Heart right ventricle (tissue), 16 donors: ENCODE results near the gene KRT15. TPM values are rescaled to one million over a fixed set of nuclear protein-coding genes. Genes with fewer than 3 reads are reported as not detected.

ENCODE experiments used
- ATAC-seq, 8 donors: fragments of 200-7000 bp; cut with Tn5 transposase; one replicate each; pipeline ENCODE4 v1.9.1; 2020; ENCODE audit warnings: mild to moderate bottlenecking in 8 of 8, moderate library complexity in 8 of 8, moderate number of reproducible peaks in 1 of 8
- DNase-seq, 2 donors: peaks; one replicate each; pipeline ENCODE4 v3.0.0-alpha.2; 2020
- H3K27ac ChIP-seq, 10 donors: fragments of 200-600 bp; sonication (generic) in 2 of 10; one replicate each; pipeline versions ENCODE4 v1.5.0 to v1.8.0; 2020 to 2022; ENCODE audit warnings: mild to moderate bottlenecking in 3 of 10
- H3K27me3 ChIP-seq, 7 donors: fragments of 200-600 bp; one replicate each; pipeline ENCODE4 v1.8.0; 2021 to 2022; ENCODE audit warnings: mild to moderate bottlenecking in 2 of 7
- H3K36me3 ChIP-seq, 9 donors: fragments of 200-600 bp; sonication (generic) in 1 of 9; one replicate each; pipeline versions ENCODE4 v1.5.0 to v1.8.0; 2020 to 2022; ENCODE audit warnings: mild to moderate bottlenecking in 2 of 9
- H3K4me1 ChIP-seq, 9 donors: fragments of 200-600 bp; sonication (generic) in 1 of 9; one replicate each; pipeline versions ENCODE4 v1.5.0 to v1.8.0; 2020 to 2022; ENCODE audit warnings: mild to moderate bottlenecking in 4 of 9
- H3K4me3 ChIP-seq, 10 donors: fragments of 200-600 bp; sonication (generic) in 2 of 10; one replicate each; pipeline versions ENCODE4 v1.5.0 to v1.8.0; 2020 to 2022; ENCODE audit warnings: mild to moderate bottlenecking in 7 of 10, moderate library complexity in 2 of 10
- H3K9me3 ChIP-seq, 11 donors: fragments of 200-600 bp in 10 of 11; sonication (generic) in 2 of 11; one replicate each; pipeline versions ENCODE4 v1.5.0 to v1.8.0; 2013 to 2022; ENCODE audit warnings: mild to moderate bottlenecking in 2 of 11, control low read depth in 1 of 11, moderate library complexity in 1 of 11
- CTCF ChIP-seq, 9 donors: fragments of 200-600 bp; sonication (generic) in 2 of 9; IDR thresholded peaks; one replicate each; pipeline versions ENCODE4 v1.5.0 to v1.8.0; 2021 to 2022; ENCODE audit warnings: antibody characterized with exemption in 9 of 9, mild to moderate bottlenecking in 5 of 9, moderate library complexity in 1 of 9
- WGBS, 2 donors: extraction: QIAGEN DNeasy Blood & Tissue Kit; methylation state at CpG; one replicate each; pipeline ENCODE4 v1.1.7; 2013; ENCODE audit warnings: inconsistent platforms in 1 of 2; 5-methylcytosine and 5-hydroxymethylcytosine counted together
- intact Hi-C, 10 donors: fragments of 100-400 bp; cut with DNase I; formaldehyde crosslinking; loops; one replicate each; pipeline versions ENCODE4 v1.11.1 to v1.14.2; 2022
- polyA plus RNA-seq, 2 donors: library from polyadenylated mRNA; stranded (reverse); fragments of 200-250 nt; gene quantifications; one replicate each; pipeline ENCODE4 v1.2.3, GENCODE V29; 2013
- total RNA-seq, 10 donors: library from RNA; stranded (reverse); fragmentation: NEBNext Ultra II Directional in 3 of 10; extraction: Animal tissue kit (Norgen Biotek cat#: 25700) in 3 of 10; gene quantifications; one replicate each; pipeline versions ENCODE4 v1.2.1 to v1.2.4, GENCODE V29; 2021 to 2023
- donor health status: Arrhythmogenic right ventricular cardiomyopathy.
- donor health status: ischemic (EF 13 %, LVEDD 7.1; RV severe dilation, severe dysfunction).
- donor health status: healthy with polysubstance abuse.
- donor health status: DM: no; HTN: yes; CAD: no.
- donor health status: DM: no; HTN: no; CAD: no.
- donor health status: ischemic (EF 25% LVEDD 6.9; RV normal size, moderate dysfunction).
- donor health status: ischemic (EF 25% LVEDD 5.7; RV mildly dilated, moderate dysfunction).
- donor health status: healthy.
- donor health status: DM: yes; HTN: yes; CAD: no.
- donor health status: Ischemic cardiomyopathy.
- donor health status: ischemic (EF 35%, LVEDD 5.7; RV mildly dilated, moderate dysfunction).
- donor health status: nonischemic (EF 11% LVEDD 7.7; RV severe dilation, severe dysfunction).
- donor health status: DM: yes; HTN: yes; CAD: no.
- donor health status: PGD.
- donor health status: ischemic (EF 29% LVEDD 5.4; RV normal size, mild dysfunction).
- donor health status: nonischemic (EF 23%, LVEDD 6.1; RV moderate dilation, normal function).

KRT15 gene
- total and polyA plus RNA-seq, 12 donors = 0.07 to 0.22 TPM; not detected in 10

- H3K9me3 ChIP-seq = no peaks in the 10 kb centered on the region
- DNase-seq = no peak
- H3K36me3 ChIP-seq = no peaks in the 10 kb centered on the region
- H3K27ac ChIP-seq = no peak overlapping the region
- no peak overlapping the region for H3K4me3 ChIP-seq
- intact Hi-C loops = no loop called here
- no peak for TF ChIP-seq CTCF (IDR thresholded peaks at IDR 0.05)
- H3K27me3 ChIP-seq = peaks cover 8 to 81% (median 70%) of the 10 kb centered on the region in 7 donors
- H3K4me1 ChIP-seq = peaks cover 0 to 15% (median 8%) of the 10 kb centered on the region in 9 donors
- 80 to 83% methylated on average over 11 of the region's 11 CpGs for WGBS, 2 donors
- no peak for ATAC-seq
Measured at GRCh38 chr17:41524261-41524660, 5.6 kb upstream of the KRT15 start.

GRCh38 chr17:41523787-41524186 is 5.1 kb upstream of the KRT15 start:
- Histone ChIP-seq H3K36me3 (no peaks in the 10 kb centered on the region), H3K4me1 (peaks cover 0 to 15% (median 8%) of the 10 kb centered on the region in 9 donors), H3K27me3 (peaks cover 8 to 76% (median 65%) of the 10 kb centered on the region in 7 donors), H3K4me3 (no peak overlapping the region), H3K9me3 (no peaks in the 10 kb centered on the region), H3K27ac (no peak overlapping the region)
- intact Hi-C loops = no loop called here
- no peak for TF ChIP-seq CTCF (IDR thresholded peaks at IDR 0.05)
- 82 to 85% methylated on average over 19 of the region's 19 CpGs for WGBS, 2 donors
- DNase-seq (no peak), ATAC-seq (no peak)

- intact Hi-C loops = no loop called here
- no peaks in the 10 kb centered on the region for H3K9me3 ChIP-seq
- H3K27me3 ChIP-seq = peaks cover 6 to 71% (median 62%) of the 10 kb centered on the region in 7 donors
- DNase-seq (no peak), ATAC-seq (no peak)
- no peak overlapping the region for H3K4me3 ChIP-seq
- no peak overlapping the region for H3K27ac ChIP-seq
- no peaks in the 10 kb centered on the region for H3K36me3 ChIP-seq
- peaks cover 0 to 14% (median 6%) of the 10 kb centered on the region in 9 donors for H3K4me1 ChIP-seq
- WGBS, 2 donors = 70 to 79% methylated on average over 4 of the region's 4 CpGs
- no peak for TF ChIP-seq CTCF (IDR thresholded peaks at IDR 0.05)
Measured at GRCh38 chr17:41523225-41523593, 4.5 kb upstream of the KRT15 start.

- ATAC-seq = no peak
- Histone ChIP-seq H3K36me3 (no peaks in the 10 kb centered on the region), H3K9me3 (no peaks in the 10 kb centered on the region), H3K27me3 (peaks cover 0 to 68% (median 62%) of the 10 kb centered on the region in 7 donors), H3K27ac (no peak overlapping the region), H3K4me1 (peaks cover 0 to 7% (median 0%) of the 10 kb centered on the region in 9 donors), H3K4me3 (no peak overlapping the region)
- WGBS, 2 donors = 88 to 90% methylated on average over 12 of the region's 12 CpGs
- intact Hi-C loops = no loop called here
- no peak for TF ChIP-seq CTCF (IDR thresholded peaks at IDR 0.05)
- DNase-seq = no peak
Measured at GRCh38 chr17:41522301-41523224, 3.9 kb upstream of the KRT15 start.
